Dermis microvascular lymphatic vessel endothelial cell (primary cell): ENCODE measurements around the gene NT5C3A. TPM values are rescaled to one million over a fixed set of nuclear protein-coding genes. Genes with fewer than 3 reads are reported as not detected.

Source experiments
- DNase-seq, 2 donors: peaks; one replicate each; pipeline versions ENCODE4 v3.0.0 to v3.0.0-alpha.2; 2010; ENCODE audit warnings: low read depth in 2 of 2
- total RNA-seq: library from RNA; depleted of rRNA; stranded (reverse); fragments of >200 nt; gene quantifications from 2 replicates; pipeline ENCODE4 v1.2.1, GENCODE V29; 2014

The NT5C3A gene
- total RNA-seq, 1 donor from 2014 or later = 17.8 TPM

DNA sequence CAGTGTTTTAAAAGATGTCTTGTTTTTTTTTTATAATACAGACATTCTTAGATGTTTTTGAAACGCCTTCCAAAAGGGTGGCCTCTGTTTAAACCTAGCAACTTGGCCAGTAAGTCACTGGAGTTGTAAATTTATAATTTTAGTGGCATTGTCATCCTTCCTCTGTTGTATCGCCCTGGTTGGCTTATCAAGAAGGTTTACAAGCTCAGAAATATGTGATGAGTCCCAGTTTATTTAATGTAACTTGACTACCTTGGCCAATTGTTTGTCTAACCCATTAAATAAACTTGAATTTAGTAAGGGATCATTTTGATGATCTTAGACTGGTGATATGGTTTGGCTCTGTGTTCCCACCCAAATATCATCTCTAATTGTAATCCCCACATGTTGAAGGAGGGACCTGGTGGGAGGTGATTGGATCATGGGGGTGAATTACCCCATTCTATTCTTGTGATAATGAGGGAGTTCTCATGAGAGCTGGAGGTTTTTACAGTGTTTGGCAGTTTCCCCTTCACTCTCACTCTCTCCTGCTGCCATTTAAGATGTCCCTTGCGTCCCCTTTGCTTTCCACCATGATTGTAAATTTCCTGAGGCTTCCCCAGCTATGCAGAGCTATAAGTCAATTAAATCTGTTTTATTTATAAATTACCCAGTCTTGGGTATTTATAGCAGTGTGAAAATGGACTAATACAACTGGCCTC lies 13.4 kb upstream of the NT5C3A start:
- DNase-seq = no peak

DNA sequence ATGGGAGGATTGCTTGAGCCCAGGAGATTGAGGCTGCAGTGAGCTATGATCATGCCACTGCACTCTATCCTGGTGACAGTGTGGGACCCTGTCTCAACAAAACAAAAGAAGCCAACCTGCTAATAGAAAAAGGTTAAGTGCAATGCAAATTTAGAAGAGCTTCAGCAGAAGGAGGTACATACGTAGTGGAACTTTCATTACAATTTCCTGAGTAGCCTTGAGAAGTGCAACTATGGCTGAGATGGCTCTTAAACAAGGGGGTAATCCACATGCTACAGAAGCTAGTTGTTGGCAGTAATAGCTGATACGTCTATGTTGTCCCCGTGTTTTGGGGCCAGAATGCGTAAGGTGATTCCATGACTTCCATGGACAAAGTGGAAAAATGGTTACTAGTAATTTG lies 10.7 kb upstream of the NT5C3A start:
- no peak for DNase-seq

DNA sequence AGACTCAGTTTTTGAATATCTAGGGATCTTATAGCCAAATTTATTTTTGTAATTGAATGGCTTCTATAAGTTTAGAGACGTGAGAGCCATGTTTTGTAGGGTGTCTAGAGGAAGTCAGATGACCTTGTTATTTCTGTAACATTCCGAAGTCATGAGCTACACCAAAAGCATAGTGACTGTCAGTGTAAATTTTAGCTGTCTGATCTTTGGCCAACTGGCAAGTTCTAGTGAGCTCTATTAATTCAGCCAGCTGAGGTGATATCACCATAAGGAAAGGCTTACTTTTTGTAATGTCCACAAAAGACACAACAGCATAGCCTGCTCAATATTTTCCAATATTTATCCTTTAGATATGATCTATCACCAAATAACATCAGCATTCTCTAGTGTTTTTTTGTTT lies 9.9 kb upstream of the NT5C3A start:
- peak; percentile 36 to 71 for DNase-seq

DNA sequence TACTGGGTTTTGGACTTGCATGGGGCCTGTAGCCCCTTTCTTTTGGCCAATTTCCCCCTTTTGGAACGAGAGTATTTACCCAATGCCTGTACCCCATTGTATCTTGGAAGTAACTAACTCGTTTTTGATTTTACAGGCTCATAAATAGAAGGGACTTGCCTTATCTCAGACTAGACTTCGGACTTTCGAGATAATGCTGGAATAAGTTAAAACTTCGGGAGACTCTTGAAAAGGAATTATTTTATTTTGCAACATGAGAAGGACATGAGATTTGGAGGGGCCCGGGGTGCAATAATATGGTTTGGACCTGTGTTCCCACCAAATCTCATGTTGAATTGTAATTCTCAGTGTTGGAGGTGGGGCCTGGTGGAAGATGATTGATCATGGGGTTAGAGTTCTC lies 8.3 kb upstream of the NT5C3A start:
- DNase-seq = no peak

DNA sequence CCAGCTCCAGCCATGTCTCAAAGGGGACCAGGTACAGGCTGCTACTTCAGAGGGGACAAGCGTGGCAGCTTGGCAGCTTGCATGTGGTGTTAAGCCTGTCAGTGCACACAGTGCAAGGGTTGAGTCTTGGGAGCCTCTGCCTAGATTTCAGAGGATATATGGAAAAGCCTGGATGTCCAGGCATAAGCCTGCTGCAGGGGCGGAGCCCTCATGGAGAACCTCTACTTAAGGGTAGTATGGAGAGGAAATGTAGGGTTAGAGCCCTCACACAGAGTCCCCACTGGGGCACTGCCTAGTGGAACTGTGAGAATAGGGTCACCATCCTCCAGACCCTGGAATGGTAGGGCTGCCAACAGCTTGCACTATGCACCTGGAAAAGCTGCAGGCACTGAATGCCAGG lies 7.7 kb upstream of the NT5C3A start:
- no peak for DNase-seq

DNA sequence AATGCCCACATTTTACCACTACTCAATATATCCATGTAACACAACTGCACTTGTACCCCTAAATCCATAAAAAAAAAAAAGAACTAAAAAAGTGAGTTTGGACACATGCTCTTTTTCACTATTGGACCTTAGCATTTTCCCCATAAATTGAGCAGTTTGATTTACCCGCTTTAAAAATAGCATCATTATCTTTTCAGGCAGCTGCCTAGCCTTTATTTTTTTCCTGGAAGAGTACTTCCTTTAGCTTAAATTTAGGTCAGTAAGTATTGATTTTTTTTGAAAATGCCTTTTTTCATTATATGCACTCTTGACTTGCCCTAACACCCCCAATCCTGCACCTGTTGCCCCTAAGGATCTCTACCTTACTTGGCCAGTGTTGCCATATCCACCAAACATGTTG lies 5.3 kb upstream of the NT5C3A start:
- no peak for DNase-seq

DNA sequence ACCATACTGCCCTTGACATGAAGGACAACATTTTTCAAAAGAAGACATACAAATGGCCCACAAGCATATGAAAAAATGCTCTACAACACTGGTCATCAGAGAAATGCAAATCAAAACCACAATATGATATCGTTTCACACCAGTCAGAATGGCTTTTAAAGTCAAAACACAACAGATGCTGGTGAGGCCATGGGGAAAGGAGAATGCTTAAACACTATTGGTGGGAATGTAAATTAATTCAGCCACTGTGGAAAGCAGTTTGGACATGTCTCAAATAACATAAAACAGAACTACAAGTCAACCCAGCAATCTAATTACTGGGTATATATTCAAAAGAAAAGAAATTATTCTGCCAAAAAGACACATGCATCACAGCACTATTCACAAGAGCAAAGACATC lies 4.2 kb upstream of the NT5C3A start:
- no peak for DNase-seq

DNA sequence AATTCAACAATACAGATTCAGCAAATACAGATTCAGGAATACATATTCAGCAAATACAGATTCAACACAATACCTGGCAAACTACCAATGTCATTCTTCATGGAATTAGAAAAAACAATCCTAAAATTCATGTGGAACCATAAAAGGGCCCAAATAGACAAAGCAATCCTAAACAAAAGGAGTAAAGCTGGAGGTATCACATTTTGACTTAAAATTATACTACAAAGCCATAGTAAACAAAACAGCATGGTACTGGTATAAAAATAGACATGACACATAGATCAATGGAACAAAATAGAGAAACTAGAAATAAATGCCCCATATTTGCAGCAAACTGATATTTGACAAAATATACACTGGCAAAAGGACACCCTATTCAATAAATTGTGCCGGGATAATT lies 3.4 kb upstream of the NT5C3A start:
- DNase-seq = no peak

DNA sequence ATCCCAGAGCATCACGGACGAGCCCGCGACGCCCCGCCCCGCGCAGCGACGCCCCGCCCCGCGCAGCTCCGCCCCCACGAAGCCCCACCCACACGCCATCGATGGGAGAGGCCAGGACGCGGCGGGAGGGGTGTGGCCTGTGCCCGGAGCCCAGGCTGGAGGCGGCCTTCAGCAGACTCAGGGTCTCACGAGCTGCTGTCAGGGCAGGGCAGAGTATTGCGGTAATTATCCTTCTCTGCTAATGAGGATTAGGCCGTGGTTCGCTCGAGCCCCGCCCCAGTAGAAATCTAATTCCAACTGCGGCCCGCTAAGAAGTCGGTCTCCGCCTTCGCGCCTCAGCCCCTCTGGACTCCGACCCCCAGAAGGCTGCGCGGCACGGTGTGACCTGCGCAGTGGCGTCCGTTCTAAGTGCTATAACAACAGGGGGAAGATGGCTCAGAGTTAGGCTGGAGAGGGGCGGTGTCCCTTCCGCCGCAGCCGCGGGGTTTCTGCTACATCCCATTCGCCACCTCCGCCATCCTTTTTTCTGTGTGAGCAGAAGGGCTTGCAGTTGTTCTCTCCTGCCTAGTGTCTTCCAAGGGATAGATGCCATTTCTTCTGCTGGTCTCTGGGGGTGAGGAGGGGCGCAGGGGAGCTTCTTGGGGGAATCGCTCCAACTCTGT lies 337 bp upstream of the NT5C3A start:
- peak; percentile 81 to 94 for DNase-seq

DNA sequence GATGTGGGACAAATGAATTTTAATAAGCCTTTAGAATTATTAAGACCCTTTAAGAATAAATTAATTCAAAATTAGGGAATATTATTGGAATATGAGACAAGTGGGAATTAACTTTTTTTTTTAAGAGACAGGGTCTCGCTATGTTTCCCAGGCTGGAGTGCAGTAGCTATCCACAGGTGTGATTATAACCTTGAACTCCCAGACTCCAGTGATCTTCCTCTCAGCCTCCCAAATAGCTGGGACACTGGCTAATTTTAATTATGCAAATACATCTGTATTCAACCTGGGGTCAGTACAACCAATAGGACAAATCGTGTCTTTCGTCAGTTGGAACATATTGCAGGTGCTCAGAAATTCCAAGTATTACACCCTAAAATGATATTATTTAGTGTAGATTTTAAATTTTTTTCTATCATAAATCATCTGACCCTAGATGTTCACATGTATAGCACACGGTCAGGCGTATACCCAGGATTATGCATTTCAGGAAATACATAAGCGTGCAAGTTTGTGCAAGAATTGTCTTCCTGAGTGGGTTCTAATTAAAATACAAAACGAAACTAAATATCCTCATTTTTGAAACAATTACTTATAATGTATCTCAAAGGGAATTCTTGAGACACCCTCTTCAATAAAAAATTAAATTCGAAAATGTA lies 1.2 kb downstream of the NT5C3A start:
- DNase-seq = no peak

DNA sequence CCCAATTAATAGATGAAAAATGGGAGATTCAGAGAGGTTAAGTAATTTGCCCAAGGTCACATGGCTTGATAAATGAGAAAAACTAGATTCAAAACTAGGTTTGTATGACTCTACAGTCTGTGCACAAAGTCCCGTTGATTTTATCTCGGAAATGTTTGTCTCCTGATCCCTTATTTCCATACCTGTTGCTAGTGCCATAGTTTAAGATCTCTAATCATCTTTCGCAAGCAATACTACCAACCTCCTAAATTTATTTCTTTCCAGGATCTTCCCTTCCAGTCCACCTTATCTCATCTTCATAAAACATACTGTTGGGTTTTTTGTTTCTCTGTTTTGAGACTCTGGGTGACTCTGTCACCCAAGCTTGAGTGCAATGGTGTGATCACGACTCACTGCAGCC lies 2.9 kb downstream of the NT5C3A start:
- no peak for DNase-seq

DNA sequence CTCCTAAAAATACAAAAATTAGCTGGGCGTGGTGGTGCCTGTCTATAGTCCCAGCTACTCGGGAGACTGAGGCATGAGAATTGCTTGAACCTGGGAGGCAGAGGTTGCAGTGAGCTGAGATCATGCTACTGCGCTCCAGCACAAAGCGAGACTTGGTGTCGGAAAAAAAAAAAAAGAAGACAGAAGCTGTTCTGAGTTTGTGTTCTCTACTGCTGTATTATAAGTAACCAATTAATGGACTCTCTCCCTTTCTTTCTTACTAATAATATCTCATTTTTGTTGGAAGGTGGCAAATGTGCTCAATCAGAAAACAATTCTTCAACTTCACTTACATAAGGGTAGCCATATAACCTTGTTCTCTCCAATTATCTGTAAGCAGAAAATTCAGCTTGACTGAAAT lies 7.4 kb downstream of the NT5C3A start:
- DNase-seq = no peak

DNA sequence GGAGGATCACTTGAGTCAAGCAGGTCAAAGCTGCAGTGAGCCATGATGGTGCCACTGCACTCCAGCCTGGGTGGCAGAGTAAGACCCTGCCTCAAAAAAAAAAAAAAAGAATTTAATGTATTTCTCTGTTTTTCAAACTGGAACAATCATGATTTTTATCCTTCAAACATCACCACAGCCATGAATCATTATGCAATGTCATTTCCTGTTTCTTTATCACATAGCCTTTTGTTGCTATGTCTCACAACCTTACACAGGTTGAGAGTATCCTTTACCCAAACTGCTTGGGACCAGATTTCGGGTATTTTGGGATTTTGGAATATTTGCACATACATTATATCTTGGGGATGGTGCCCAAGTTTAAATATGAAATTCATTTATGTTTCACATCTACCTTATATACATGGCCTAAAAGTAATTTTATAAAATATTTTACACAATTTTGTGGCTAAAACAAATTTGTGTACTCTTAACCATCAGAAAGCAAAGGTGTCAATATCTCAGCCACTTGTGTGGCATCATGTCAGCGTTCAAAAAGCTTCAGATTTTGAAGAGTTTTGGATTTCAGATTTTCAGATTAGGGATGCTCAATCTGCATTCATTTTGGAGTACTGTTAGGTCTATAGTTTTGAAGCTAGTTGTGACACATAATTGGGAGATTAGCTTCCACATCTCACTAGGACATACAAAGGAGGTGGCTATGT lies 8.2 kb downstream of the NT5C3A start:
- peak; percentile 48 to 65 for DNase-seq

DNA sequence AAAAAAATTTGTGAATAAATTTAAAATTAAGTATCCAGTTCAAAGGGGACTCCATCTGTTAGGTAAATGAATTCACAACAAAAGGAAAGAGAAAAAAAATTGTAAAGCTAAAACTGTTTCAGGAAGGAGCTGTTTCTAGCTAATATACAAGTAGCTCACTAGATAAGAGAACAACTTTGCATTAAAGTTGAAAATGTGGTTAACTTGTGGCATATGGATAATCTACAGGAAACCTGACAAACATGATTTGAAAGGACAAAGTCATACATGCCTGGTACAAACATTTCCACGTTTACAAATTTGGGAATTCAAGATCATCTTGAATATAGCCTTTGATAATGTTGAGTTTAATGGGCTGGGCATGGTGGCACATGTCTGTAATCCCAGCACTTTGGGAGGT lies 8.9 kb downstream of the NT5C3A start:
- DNase-seq = no peak

DNA sequence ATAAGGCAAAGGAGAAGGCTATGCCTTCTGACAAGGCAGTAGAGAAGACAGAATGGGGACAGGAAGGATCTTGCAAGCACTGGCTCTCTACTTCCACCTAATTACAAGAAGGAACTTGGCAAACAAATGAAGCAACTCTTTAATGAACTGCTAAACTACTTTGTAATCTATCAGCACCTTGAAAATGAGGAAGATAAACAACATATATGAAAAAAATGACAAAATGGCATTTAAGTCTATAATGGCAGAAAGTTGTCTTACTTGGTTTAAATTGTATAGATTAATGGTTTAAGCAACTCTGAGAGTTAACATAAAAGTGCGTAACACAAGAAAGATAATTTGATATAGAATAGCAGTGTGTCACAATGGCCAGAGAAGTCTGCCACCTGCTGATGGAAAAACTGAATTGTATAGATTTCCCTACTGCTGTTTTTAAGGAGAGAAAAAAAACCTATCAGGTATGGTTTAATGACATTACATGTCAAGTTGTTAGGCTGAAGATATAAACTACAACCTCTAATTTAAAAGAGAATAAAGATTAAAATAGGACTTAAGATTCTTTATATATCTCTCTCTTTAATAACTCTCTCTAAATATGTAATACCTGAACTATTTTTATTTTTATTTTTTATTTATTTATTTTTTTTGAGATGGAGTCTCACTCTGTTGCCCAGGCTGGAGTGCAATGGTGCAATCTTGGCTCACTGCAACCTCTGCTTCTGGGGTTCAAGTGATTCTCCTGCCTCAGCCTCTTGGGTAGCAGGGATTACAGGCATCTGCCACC lies 11.8 kb downstream of the NT5C3A start:
- peak; percentile 65 to 71 for DNase-seq

DNA sequence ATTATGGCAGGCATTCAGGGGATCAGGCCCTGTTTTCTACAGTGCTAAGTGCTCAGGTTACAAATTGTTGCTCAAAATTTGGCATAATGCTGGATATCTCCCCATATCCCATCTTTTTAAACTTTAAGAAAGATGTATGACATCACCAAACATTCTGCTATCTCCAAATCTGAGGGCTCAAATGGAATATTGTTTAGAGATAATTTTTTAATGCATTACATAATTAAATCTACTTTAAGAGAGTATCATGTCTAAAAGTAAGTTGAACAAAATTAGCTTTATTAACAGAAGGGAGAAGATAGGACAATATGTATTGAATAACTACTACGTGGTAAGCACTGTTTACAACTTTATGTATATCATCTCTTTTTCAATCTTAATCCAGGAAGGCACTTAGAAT lies 13.9 kb downstream of the NT5C3A start:
- no peak for DNase-seq

DNA sequence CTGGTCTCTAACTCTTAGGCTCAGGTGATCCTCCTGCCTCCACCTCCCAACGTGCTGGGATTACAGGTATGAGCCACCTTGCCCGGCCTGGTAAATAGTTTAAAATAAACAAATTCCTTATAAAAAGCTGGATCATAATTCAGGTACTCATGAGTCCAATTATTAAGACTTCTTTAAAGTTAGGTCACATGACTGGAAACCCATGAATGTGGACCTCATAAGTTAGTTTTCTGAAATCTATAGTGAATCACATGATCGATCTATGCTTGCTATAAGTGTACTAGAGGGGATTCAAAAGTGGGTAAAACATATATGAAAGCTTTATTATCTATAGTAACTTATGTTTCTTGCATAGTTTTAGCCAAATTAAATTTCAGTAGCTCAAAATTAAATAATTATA lies 14.3 kb downstream of the NT5C3A start:
- no peak for DNase-seq

DNA sequence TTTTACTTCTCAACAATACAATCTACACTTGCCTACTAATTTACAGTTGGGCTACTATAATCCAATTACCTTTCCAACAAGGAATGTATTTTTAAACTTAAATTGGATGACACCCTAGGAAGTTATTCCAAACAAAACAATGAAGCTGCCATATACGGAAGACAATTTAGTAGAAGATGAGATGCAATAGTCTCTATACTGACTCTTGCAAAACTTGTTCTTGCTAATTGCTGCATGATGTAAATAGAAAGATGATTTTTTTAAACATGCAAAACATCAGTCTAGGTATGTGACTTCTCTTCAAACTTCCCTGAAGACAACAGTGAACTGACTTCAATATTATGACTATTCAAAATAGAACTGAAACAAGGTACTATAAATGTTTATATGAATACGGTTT lies 17.6 kb downstream of the NT5C3A start:
- peak in 1 of 2 donors; percentile 12 for DNase-seq

DNA sequence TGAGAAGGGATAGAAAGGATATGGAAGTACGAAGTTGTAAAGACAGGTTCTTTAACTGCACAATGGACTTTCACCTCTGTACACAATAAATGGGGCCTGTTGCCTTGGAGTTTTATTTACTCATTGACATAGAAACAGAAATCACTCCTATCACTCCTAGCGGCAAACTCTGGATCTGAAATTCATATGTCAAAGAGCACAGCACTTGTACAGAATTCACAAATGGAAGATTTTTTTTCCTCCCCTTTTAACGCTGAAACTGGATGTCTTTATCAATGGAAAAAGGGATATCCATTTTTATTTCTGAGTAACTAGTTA lies 18.2 kb downstream of the NT5C3A start:
- DNase-seq = peak; percentile 48 to 69

DNA sequence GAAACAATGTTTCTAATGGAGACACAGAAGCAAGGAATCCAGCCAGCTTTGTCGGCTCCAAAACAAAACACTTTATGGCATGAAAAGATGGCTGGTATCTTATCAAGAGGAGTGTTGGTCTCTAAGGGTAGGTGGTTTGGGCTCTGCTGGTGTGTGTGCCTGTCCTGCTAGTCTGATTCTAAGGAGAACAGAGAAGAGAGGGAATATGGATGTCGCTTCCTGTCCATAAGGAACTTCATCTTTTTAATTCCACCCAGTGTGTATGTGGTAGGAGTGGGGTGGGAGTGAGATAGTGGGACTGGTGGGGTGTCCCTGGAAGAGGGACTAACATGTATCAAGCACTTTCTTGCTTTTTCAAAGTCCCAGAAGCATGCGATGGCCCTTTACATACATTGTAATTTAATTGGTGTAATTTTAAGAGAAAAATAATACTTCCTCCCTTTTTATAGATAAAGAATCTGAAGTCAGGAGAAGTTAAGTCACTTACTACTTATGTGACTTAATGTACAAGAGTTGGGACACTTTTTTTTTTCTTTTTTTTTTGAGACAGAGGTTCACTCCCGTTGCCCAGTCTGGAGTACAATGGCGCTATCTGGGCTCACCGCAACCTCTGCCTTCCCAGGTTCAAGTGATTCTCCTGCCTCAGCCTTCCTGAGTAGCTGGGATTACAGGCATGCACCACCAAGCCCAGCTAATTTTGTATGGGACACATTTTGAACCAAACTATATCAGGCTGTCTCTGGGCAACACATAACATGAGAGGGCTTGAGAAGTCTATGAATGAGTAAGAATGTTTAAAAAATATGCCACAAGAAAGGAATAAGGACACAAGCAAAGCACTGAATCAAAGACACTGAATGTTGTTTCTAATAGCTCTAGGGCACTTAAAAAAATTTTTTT lies 18.8 kb downstream of the NT5C3A start:
- DNase-seq = no peak
